C4-2B (cell line): ENCODE results near the gene DPH5.

Experiments
- CTCF ChIP-seq: fragments of 450-650 bp; conservative IDR thresholded peaks from 2 replicates; pipeline ENCODE4 v1.5.1; 2017; ENCODE audit warnings: mild to moderate bottlenecking
- ZFX ChIP-seq: fragments of 450-650 bp; IDR thresholded peaks from 2 replicates; pipeline ENCODE4 v1.6.1; 2017

GRCh38 chr1:101051688-101052638 is 26.4 kb upstream of the DPH5 start:
- TF ChIP-seq CTCF: no peak
- TF ChIP-seq ZFX: no peak
